Urothelium cell line (cell line): Measurements from ENCODE around the gene GOSR1.
"Not testable (repeated sequence)": the region's sequence is repeated elsewhere in the genome, so short reads cannot be mapped to it uniquely, and the experiment has no call there.

Source experiments
- DNase-seq: peaks from one replicate; pipeline ENCODE4 v3.0.0; 2011; ENCODE audit warnings: low spot score, mixed read lengths
- FAIRE-seq: peaks from 2 replicates; lab custom pipeline; 2011; peaks lifted over from hg19 to GRCh38; lab: Jason Lieb, UNC

The GOSR1 gene

DNA sequence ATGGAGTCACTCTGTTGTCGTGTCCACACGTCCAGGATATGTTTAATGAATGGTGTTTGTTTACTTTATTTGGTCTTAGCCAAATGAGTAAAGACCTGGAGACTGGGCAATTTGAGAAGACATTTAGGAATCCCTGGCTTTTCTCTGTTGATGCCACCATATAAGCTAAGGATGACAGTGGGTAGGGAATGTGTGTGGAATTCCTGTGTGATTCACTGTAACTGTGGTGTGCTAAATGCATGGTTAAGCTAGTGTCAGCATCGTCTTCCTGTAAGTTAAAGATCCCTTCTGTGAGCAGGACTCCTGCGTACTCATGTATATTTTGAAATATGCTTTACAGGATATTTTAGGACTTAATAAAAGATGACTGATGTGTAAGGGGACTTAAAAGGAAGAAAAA lies 26.4 kb downstream of the GOSR1 start:
- FAIRE-seq (no peak), DNase-seq (no peak)

DNA sequence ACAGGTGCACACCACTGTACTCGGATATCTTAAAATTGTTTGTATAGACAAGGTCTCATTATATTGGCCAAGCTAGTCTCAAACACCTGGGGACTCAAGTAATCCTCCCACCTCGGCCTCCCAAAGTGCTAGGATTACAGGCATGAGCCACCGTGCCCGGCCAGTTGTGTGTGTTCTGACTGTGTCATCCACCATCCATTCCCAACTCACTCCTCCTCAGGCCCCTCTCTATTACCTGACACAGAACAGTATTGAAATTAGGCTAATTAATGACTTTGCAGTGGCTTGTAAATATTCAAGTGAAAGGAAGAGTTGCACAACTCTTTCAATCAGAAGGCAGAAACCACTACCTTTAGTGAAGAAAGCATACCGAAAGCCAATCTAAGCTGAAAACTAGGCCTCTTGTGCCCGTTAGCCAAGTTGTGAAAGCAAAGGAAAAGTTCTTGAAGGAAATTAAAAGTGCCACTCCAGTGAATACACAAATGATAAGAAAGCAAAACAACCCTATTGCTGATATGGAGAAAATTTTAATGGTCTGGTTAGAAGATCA lies 28.7 kb downstream of the GOSR1 start:
- DNase-seq = no peak

DNA sequence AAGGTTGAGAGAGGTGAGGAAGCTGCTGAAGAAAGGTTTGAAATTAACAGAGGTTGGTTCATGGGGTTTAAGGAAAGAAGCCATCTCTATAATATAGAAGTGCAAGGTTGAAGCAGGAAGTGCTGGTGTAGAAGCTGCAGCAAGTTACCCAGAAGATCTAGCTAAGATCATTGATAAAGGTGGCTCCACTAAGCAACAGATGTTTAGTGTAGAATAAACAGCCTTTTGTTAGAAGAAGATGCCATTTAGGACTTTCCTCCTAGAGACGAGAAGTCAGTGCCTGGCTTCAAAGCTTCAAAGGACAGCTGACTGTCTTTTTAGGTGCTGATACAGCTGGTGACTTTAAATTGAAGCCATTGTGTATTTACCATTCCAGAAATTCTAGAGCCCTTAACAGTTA lies 29.3 kb downstream of the GOSR1 start:
- no peak for FAIRE-seq
- no peak for DNase-seq

More for the DNA sequence above, 28.7 kb downstream of the GOSR1 start:
- no peak for FAIRE-seq

DNA sequence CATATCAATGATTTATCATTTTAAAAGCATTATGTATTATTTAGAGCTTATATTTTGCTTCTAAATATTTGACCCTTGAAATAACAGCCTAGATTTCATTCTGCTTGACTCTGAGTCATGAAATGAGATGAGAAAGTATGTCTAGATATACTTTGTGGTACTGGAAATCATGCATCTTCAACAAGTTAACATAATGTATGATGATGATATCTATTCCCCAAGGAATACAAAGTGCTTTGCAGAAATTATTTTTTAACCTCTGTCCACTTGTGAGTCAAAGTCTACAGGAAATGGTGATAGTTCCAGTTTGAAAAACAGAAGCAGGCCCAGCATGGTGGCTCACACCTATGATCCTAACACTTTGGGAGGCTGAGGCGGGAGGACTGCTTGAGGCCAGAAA lies 36.1 kb downstream of the GOSR1 start:
- FAIRE-seq = no peak
- DNase-seq = no peak

DNA sequence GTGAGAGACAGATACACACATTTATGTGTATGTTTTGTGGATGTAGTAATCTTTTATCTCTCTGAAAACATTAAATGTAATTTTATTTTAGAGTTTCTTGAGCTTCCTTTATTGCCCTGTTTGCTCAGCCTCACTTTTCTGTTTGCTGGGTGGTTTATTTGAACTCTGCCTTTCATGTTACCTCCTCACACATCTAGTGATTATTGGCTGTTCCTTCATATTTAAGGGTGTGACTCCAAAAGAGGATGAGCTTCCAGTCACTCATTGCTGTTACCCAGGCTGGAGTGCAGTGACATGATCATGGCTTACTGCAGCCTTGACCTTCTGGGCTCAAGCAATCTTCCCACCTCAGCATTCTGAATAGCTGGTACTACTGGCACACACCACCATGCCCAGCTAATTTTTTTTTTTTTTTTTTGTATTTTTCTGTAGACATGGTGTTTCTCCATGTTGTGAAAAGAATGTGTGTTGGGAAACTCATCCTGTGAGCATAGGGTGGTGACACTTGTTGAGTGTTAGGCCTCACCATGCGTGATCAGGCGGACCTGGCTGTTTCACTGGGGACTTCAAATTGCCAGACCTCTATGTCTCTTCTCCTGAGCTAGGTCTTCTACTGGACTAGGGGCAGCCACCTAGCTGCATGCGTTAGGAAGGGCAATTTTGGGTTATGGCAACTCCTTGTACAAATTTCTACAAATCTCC lies 37.8 kb downstream of the GOSR1 start:
- FAIRE-seq (no peak), DNase-seq (no peak)

GRCh38 chr17:30517786-30518185 lies 40.6 kb downstream of the GOSR1 start:
- no peak for DNase-seq
- FAIRE-seq = no peak

DNA sequence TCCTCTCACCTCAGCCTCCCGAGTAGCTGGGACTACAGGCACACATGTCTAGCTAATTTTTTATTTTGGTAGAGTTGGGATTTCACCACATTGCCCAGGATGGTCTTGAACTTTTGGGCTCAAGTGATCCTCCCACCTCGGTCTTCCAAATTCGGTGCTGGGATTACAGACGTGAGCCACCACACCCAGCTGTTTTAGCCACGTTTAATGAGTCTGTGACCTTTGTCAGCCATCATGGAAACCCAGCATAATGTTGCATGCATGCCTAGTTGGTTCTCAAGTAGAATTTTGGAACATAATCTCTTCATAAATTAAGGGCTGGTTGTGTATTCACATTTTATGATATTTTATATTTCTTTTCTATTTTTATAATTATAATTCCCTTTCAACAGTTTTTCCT lies 42.0 kb downstream of the GOSR1 start:
- DNase-seq (no peak), FAIRE-seq (no peak)

DNA sequence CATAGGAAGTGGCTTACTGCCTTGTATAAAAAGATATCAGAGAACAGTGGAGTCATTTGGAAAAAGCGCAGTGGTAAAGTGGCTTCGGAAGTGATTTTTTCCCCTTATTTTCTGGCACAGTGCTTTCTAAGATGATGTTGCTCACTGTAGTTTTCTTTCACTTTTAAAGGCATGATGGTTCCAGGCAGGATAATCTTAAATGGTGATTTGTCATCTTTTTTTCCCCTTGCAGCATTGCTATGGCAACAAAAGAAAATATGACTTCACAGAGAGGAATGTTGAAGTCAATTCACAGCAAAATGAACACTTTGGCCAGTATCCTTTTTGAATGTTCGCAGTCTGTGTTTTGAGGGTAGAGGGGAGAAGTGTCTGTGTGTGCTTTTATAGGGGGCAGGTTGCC lies 42.5 kb downstream of the GOSR1 start:
- DNase-seq (peak; percentile 15), FAIRE-seq (no peak)

- FAIRE-seq (no peak), DNase-seq (no peak)
Measured at GRCh38 chr17:30520436-30520835, 43.2 kb downstream of the GOSR1 start.

GRCh38 chr17:30520882-30521281 lies 43.7 kb downstream of the GOSR1 start:
- DNase-seq = no peak
- no peak for FAIRE-seq

GRCh38 chr17:30521766-30522165 lies 44.6 kb downstream of the GOSR1 start:
- no peak for FAIRE-seq
- DNase-seq = no peak

DNA sequence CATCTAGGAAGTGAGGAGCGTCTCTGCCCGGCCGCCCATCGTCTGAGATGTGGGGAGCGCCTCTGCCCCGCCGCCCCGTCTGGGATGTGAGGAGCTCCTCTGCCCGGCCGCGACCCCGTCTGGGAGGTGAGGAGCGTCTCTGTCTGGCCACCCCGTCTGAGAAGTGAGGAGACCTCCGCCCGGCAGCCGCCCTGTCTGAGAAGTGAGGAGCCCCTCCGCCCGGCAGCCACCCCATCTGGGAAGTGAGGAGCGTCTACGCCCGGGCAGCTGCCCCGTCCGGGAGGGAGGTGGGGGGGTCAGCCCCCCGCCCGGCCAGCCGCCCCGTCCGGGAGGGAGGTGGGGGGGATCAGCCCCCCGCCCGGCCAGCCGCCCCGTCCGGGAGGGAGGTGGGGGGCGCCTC lies 46.0 kb downstream of the GOSR1 start:
- FAIRE-seq, DNase-seq: not testable (repeated sequence)

GRCh38 chr17:30524847-30525246 lies 47.6 kb downstream of the GOSR1 start:
- DNase-seq (no peak), FAIRE-seq (no peak)

- DNase-seq = no peak
- no peak for FAIRE-seq
Measured at GRCh38 chr17:30526401-30526800, 49.2 kb downstream of the GOSR1 start.

GRCh38 chr17:30528701-30529100 lies 51.5 kb downstream of the GOSR1 start:
- not testable (repeated sequence) for FAIRE-seq

DNA sequence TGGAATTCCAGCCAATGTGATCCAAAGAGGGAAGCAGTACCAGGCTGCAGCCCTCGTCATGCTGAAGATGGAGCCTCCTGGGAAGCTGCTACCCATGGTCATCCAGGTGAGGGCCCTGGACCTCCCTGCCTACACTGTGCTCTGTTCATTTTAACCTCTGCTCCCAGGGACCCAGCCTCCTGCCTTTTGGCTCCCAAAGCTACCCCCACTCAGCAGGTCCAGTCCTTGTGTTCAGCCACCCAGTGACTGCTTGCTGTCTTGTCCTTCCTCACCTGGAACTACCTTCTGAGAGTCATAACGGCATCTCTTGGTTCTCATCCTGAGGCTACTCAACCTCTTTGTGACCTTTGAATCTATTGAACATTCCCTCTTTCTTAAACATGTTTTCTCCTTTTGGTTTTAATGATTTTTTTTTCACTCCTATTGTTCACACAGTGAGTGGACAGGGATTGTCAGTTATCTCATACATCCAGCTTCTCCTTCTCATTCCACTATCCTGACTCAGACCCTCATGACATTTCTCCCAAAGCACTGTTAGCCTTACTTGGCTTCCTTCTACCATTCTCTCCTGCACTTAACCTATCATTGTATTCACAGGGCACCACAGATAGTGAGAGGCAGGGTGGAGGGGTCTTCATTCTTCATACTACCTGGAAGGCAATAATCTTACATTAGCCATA lies 53.3 kb downstream of the GOSR1 start:
- FAIRE-seq (no peak), DNase-seq (no peak)

More at GRCh38 chr17:30528701-30529100, 51.5 kb downstream of the GOSR1 start:
- DNase-seq = not testable (repeated sequence)

GRCh38 chr17:30532871-30533270 lies 55.7 kb downstream of the GOSR1 start:
- DNase-seq = no peak
- no peak for FAIRE-seq

DNA sequence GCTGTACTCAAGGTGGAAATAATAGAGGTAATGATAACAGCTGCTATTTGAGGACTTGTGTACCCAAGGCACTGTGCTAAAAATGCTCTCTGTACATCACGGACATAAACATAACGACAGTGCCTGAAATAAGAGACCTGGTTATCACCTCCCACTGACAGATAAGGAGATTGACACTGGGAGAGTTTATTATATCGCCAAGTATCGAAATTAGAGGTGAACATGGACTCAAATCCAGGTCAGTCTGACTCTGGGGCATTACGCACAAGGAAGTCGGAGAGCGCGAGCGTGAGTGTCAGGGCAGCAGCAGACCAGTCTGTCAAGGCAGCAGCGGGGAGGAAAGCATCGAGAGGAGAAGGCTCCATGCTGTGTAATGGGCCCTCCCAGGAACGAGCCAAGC lies 57.1 kb downstream of the GOSR1 start:
- no peak for DNase-seq
- FAIRE-seq = no peak

- FAIRE-seq (peak; percentile 80), DNase-seq (no peak)
Measured at GRCh38 chr17:30534938-30535921, 58.0 kb downstream of the GOSR1 start.

DNA sequence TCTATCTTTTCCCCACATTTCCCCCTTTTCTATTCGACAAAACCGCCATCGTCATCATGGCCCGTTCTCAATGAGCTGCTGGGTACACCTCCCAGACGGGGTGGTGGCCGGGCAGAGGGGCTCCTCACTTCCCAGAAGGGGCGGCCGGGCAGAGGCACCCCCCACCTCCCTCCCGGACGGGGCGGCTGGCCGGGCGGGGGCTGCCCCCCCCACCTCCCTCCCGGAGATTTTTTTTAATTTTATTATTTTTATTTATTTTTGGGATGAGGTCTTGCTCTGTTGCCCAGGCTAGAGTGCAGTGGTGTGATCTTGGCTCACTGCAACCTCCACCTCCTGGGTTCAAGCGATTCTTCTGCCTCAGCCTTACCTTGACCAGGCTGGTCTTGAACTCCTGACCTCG lies 59.6 kb downstream of the GOSR1 start:
- not testable (repeated sequence) for FAIRE-seq, DNase-seq

- FAIRE-seq, DNase-seq: not testable (repeated sequence)
Measured at GRCh38 chr17:30537667-30538066, 60.5 kb downstream of the GOSR1 start.
